Thoracic aorta (tissue), 2 donors: Measurements from ENCODE around the gene ALX1. TPM values are rescaled to one million over a fixed set of nuclear protein-coding genes. Genes with fewer than 3 reads are reported as not detected.

Source experiments
- ATAC-seq: fragments of 150-250 bp; one replicate; pipeline ENCODE4 v1.8.0; 2017; ENCODE audit warnings: low read depth; ENCODE audit not compliant: insufficient number of reproducible peaks, low FRiP score
- DNase-seq: peaks from one replicate; pipeline ENCODE4 v3.0.0-alpha.2; 2020; ENCODE audit warnings: low spot score
- H3K27ac ChIP-seq, 2 donors: fragments of 200-600 bp; sonication (generic); 1 replicate in 1 of 2; 2 replicates in 1 of 2; pipeline ENCODE4 v1.5.1; 2016; ENCODE audit warnings: mild to moderate bottlenecking in 2 of 2, moderate library complexity in 2 of 2
- H3K27me3 ChIP-seq: fragments of 200-600 bp; sonication (generic); replicated peaks from 2 replicates; pipeline ENCODE4 v1.6.0; 2016; ENCODE audit warnings: mild to moderate bottlenecking; ENCODE audit not compliant: insufficient read depth
- H3K36me3 ChIP-seq: fragments of 200-600 bp; sonication (generic); one replicate; pipeline ENCODE4 v1.5.1; 2016
- H3K4me1 ChIP-seq, 2 donors: fragments of 200-600 bp; sonication (generic); 1 replicate in 1 of 2; 2 replicates in 1 of 2; pipeline versions ENCODE4 v1.5.1 to v1.6.0; 2016; ENCODE audit warnings: low read depth in 2 of 2, mild to moderate bottlenecking in 1 of 2; ENCODE audit not compliant: control insufficient read depth in 1 of 2
- H3K4me3 ChIP-seq: fragments of 200-600 bp; sonication (generic); 2 replicates; pipeline ENCODE4 v1.5.1; 2016; ENCODE audit warnings: mild to moderate bottlenecking
- H3K9me3 ChIP-seq: fragments of 200-600 bp; sonication (generic); 2 replicates; pipeline ENCODE4 v1.5.1; 2016
- total RNA-seq, 2 donors: library from RNA; depleted of rRNA; stranded (reverse); fragments of >200 nt; gene quantifications; one replicate each; pipeline versions ENCODE4 v1.1.0 to v1.2.3, GENCODE V29; 2016
- TF ChIP-seq, protein P1 (sequence below): fragments of 200-600 bp; sonication (generic); IDR thresholded peaks from one replicate; pipeline ENCODE4 v1.5.1; 2019; ENCODE audit warnings: antibody characterized with exemption

ALX1 gene
- total RNA-seq, 2 donors from 2014 or later: not detected

DNA sequence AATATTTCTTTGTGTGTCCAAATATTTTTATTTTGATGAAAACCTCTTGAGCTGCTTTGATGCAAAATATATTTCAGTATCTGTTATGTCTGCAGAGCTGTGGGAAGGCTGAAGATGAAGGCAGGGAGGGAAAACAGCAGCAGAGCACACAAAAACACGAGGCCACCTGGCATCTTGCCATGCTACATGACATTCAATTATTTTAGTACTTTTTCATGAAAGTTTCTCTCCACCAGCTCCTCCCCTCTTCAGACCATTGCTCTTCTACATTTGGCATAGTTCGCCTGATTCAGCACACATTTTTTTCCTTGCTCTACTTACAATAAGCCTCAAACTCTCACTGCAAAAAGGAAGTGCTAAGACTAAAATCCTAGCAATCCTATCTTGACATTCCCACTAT, 4.6 kb upstream of the ALX1 start:
- TF ChIP-seq, protein P1, sequence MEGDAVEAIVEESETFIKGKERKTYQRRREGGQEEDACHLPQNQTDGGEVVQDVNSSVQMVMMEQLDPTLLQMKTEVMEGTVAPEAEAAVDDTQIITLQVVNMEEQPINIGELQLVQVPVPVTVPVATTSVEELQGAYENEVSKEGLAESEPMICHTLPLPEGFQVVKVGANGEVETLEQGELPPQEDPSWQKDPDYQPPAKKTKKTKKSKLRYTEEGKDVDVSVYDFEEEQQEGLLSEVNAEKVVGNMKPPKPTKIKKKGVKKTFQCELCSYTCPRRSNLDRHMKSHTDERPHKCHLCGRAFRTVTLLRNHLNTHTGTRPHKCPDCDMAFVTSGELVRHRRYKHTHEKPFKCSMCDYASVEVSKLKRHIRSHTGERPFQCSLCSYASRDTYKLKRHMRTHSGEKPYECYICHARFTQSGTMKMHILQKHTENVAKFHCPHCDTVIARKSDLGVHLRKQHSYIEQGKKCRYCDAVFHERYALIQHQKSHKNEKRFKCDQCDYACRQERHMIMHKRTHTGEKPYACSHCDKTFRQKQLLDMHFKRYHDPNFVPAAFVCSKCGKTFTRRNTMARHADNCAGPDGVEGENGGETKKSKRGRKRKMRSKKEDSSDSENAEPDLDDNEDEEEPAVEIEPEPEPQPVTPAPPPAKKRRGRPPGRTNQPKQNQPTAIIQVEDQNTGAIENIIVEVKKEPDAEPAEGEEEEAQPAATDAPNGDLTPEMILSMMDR: no peak
- H3K27ac ChIP-seq: no peak overlapping the region
- H3K9me3 ChIP-seq: no peaks in the 10 kb centered on the region
- no peaks in the 10 kb centered on the region for H3K36me3 ChIP-seq
- ATAC-seq (no peak), DNase-seq (no peak)
- peaks cover 3 to 9% of the 10 kb centered on the region in 2 donors for H3K4me1 ChIP-seq
- peaks cover 8% of the 10 kb centered on the region for H3K27me3 ChIP-seq
- no peak overlapping the region for H3K4me3 ChIP-seq

DNA sequence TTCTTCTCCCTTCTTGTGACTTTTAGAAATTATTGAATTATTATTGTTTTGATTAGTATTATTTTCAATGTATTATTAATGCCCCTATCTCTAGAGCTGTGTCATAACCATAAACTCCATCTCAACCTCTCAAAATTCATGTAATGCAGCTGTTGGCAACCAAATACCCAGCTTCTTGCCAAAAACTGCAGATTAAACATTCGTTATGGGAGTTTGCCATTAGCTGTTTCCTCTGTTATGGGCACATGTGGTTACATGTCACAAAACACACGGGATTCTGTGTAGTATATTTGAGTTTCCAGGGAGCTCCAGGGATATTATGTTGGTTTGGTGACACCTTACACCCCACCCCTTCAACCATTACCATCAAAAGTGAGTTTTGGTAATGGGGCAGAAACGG, 2.8 kb upstream of the ALX1 start:
- H3K4me1 ChIP-seq: peaks cover 6 to 14% of the 10 kb centered on the region in 2 donors
- no peaks in the 10 kb centered on the region for H3K9me3 ChIP-seq
- TF ChIP-seq, protein P1: no peak
- peaks cover 25% of the 10 kb centered on the region for H3K27me3 ChIP-seq
- ATAC-seq: no peak
- DNase-seq: no peak
- no peak overlapping the region for H3K27ac ChIP-seq
- H3K4me3 ChIP-seq: no peak overlapping the region
- H3K36me3 ChIP-seq: no peaks in the 10 kb centered on the region

DNA sequence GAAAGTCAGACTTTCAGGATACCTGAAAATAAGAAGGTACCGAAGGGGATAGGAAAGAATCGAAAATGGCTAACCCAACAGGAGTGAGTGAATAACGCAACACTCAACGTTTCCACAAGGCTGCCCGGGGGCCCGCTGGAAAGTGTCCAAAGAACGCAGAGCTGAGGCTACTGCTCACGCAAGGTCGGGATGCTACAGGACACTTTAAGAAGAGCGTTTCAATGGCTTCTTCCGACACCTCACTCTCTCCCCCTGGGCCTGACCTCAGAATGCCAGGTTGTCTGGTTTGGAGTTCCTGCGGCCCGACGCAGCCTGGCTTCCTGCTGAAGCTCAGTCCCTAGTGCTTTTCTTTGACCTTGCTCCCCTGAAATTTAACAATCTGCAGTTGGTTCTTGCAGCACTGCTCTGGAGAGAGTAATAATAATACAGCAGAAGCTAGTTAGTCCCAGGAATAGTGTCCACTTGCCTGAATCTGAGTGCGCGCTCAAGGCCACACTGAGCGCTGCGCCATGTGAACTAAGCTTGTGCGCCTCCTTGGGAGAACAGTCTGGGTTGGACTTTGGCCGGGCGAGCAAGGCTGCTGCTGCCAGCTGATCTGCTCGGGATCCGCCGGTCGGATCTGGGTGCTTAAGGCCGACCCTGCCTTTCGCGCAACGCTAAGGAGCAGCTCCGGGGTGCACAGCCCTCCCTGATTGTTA, 2.0 kb upstream of the ALX1 start:
- peaks cover 25% of the 10 kb centered on the region for H3K27me3 ChIP-seq
- no peaks in the 10 kb centered on the region for H3K9me3 ChIP-seq
- H3K36me3 ChIP-seq: no peaks in the 10 kb centered on the region
- DNase-seq: no peak
- H3K4me1 ChIP-seq: peaks cover 6 to 14% of the 10 kb centered on the region in 2 donors
- H3K27ac ChIP-seq: no peak overlapping the region
- TF ChIP-seq, protein P1: no peak
- H3K4me3 ChIP-seq: no peak overlapping the region
- ATAC-seq: no peak

DNA sequence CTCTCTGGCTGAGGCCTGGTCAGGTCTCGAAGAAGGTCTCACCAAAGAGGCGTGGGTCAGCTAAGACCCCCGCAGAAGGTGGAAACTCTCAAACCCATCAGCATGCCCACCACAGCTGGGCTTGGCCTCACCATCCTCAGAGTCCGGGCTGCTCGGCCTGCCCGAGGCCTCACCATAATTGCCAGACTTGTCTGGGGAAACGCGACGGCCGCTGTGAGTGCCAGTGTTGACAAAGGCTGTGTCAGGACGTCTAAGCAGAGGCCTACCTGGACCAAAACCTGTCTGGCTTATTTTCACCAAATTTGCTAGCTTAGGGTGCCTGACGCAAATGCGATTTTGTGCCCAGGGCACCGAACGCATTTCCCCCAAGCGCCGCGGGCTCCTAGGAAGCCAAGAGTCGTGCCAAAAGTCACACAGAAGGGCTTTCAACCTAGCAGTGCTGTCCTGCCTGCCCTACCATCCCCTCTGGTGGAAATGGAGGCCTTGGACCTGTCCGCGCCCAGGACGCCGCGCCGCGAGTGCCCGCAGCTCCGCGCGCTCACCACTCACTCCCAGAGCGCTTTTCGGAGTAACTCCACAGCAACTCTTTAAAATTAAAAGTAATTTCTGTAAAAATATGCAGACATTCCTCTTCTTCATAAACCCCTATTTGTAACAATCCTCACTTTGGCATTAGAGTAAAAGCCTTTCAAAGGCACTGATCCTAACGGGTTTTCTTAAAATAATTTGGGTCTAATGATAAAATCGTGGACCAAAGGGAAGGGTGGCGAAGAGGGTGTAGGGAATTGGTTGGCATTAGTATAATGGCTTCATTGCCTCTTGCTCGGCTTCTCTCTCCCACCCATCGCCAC, 1.2 kb upstream of the ALX1 start:
- Histone ChIP-seq H3K4me1 (peaks cover 6 to 9% of the 10 kb centered on the region in 2 donors), H3K36me3 (no peaks in the 10 kb centered on the region), H3K9me3 (no peaks in the 10 kb centered on the region), H3K27me3 (peaks cover 25% of the 10 kb centered on the region), H3K27ac (no peak overlapping the region), H3K4me3 (no peak overlapping the region)
- no peak for ATAC-seq
- DNase-seq: no peak
- TF ChIP-seq, protein P1: no peak

DNA sequence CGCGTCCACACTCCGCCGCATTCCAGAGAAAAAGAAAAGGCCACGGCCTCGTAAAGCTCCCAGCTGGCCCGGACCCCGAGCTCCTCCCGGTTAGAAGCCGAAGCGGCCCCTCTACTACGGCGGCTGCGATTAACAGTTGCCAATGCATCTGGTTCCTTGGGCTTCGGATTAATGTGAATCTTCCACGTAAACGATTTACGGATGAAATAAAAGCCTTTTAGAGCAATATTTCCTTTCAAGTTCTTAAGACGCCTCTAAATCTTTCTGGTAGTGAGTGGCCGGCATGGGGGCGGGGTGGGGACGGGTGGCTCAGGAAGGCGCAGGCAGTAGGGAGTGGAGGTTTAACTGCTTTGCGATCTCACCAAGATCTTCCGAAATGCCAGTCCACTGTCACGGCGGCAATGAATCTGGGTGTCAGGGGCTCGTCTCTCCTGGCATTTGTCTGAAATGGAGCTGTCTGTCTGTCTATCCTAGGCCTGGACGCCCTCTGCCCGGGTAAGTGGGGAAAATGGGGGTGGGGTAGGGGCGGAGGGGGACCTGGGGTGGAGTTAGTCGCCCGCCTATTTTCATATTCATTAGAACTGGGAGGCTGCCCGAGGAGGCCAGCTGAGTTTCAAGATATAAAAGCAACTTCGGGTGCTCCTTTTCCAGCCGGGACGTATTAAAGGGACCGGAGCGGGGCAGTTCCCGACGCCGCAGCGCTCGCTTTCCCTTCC, 413 bp upstream of the ALX1 start:
- DNase-seq (no peak), ATAC-seq (no peak)
- Histone ChIP-seq H3K27me3 (peaks cover 25% of the 10 kb centered on the region), H3K4me3 (peak overlapping the region; percentile 64), H3K36me3 (no peaks in the 10 kb centered on the region), H3K27ac (no peak overlapping the region), H3K4me1 (peaks cover 6 to 9% of the 10 kb centered on the region in 2 donors), H3K9me3 (no peaks in the 10 kb centered on the region)
- TF ChIP-seq, protein P1: no peak
